Thoracic aorta (tissue), 2 donors: ENCODE results near the gene MIB1. TPM values are rescaled to one million over a fixed set of nuclear protein-coding genes. Genes with fewer than 3 reads are reported as not detected.

ENCODE experiments used
- ATAC-seq: fragments of 150-250 bp; one replicate; pipeline ENCODE4 v1.8.0; 2017; ENCODE audit warnings: low read depth; ENCODE audit not compliant: insufficient number of reproducible peaks, low FRiP score
- DNase-seq: peaks from one replicate; pipeline ENCODE4 v3.0.0-alpha.2; 2020; ENCODE audit warnings: low spot score
- H3K27ac ChIP-seq, 2 donors: fragments of 200-600 bp; sonication (generic); 1 replicate in 1 of 2; 2 replicates in 1 of 2; pipeline ENCODE4 v1.5.1; 2016; ENCODE audit warnings: mild to moderate bottlenecking in 2 of 2, moderate library complexity in 2 of 2
- H3K27me3 ChIP-seq: fragments of 200-600 bp; sonication (generic); replicated peaks from 2 replicates; pipeline ENCODE4 v1.6.0; 2016; ENCODE audit warnings: mild to moderate bottlenecking; ENCODE audit not compliant: insufficient read depth
- H3K36me3 ChIP-seq: fragments of 200-600 bp; sonication (generic); one replicate; pipeline ENCODE4 v1.5.1; 2016
- H3K4me1 ChIP-seq, 2 donors: fragments of 200-600 bp; sonication (generic); 1 replicate in 1 of 2; 2 replicates in 1 of 2; pipeline versions ENCODE4 v1.5.1 to v1.6.0; 2016; ENCODE audit warnings: low read depth in 2 of 2, mild to moderate bottlenecking in 1 of 2; ENCODE audit not compliant: control insufficient read depth in 1 of 2
- H3K4me3 ChIP-seq: fragments of 200-600 bp; sonication (generic); 2 replicates; pipeline ENCODE4 v1.5.1; 2016; ENCODE audit warnings: mild to moderate bottlenecking
- H3K9me3 ChIP-seq: fragments of 200-600 bp; sonication (generic); 2 replicates; pipeline ENCODE4 v1.5.1; 2016
- CTCF ChIP-seq: fragments of 200-600 bp; sonication (generic); IDR thresholded peaks from one replicate; pipeline ENCODE4 v1.5.1; 2019; ENCODE audit warnings: antibody characterized with exemption
- total RNA-seq, 2 donors: library from RNA; depleted of rRNA; stranded (reverse); fragments of >200 nt; gene quantifications; one replicate each; pipeline versions ENCODE4 v1.1.0 to v1.2.3, GENCODE V29; 2016

Gene MIB1
- total RNA-seq, 2 donors from 2014 or later = 37.9 to 53.6 TPM

GRCh38 chr18:21900605-21901352 is 160.2 kb downstream of the MIB1 start:
- Histone ChIP-seq H3K9me3 (no peaks in the 10 kb centered on the region), H3K27ac (no peak overlapping the region), H3K4me3 (no peak overlapping the region), H3K36me3 (no peaks in the 10 kb centered on the region), H3K27me3 (no peaks in the 10 kb centered on the region), H3K4me1 (no peaks in the 10 kb centered on the region)
- no peak for TF ChIP-seq CTCF
- ATAC-seq (no peak), DNase-seq (no peak)

GRCh38 chr18:21901423-21901945 is 160.9 kb downstream of the MIB1 start:
- Histone ChIP-seq H3K36me3 (no peaks in the 10 kb centered on the region), H3K4me1 (no peaks in the 10 kb centered on the region), H3K9me3 (no peaks in the 10 kb centered on the region), H3K4me3 (no peak overlapping the region), H3K27ac (no peak overlapping the region), H3K27me3 (no peaks in the 10 kb centered on the region)
- no peak for TF ChIP-seq CTCF
- ATAC-seq (no peak), DNase-seq (no peak)

GRCh38 chr18:21903709-21904108 is 163.1 kb downstream of the MIB1 start:
- no peak for TF ChIP-seq CTCF
- no peak for ATAC-seq
- no peaks in the 10 kb centered on the region for H3K36me3 ChIP-seq
- no peaks in the 10 kb centered on the region for H3K4me1 ChIP-seq
- no peaks in the 10 kb centered on the region for H3K27me3 ChIP-seq
- no peak for DNase-seq
- no peak overlapping the region for H3K4me3 ChIP-seq
- no peaks in the 10 kb centered on the region for H3K9me3 ChIP-seq
- no peak overlapping the region for H3K27ac ChIP-seq

- Histone ChIP-seq H3K27me3 (no peaks in the 10 kb centered on the region), H3K36me3 (no peaks in the 10 kb centered on the region), H3K4me3 (no peak overlapping the region), H3K27ac (no peak overlapping the region), H3K4me1 (no peaks in the 10 kb centered on the region), H3K9me3 (no peaks in the 10 kb centered on the region)
- no peak for DNase-seq
- no peak for TF ChIP-seq CTCF
- ATAC-seq = no peak
Measured at GRCh38 chr18:21904856-21905255, 164.3 kb downstream of the MIB1 start.

GRCh38 chr18:21907451-21907850 is 166.9 kb downstream of the MIB1 start:
- TF ChIP-seq CTCF = no peak
- Histone ChIP-seq H3K4me1 (no peaks in the 10 kb centered on the region), H3K27ac (no peak overlapping the region), H3K27me3 (no peaks in the 10 kb centered on the region), H3K36me3 (no peaks in the 10 kb centered on the region), H3K4me3 (no peak overlapping the region), H3K9me3 (no peaks in the 10 kb centered on the region)
- ATAC-seq (no peak), DNase-seq (no peak)
